Fibroblast of mammary gland (primary cell): ENCODE data around the gene ENTPD8.
A peak's percentile ranks its signal among the peaks of the same experiment; 100 is the strongest.

Experiments
- DNase-seq: peaks from one replicate; pipeline ENCODE4 v3.0.0-alpha.2; 2010; ENCODE audit warnings: low read depth
- H3K4me3 ChIP-seq: 2 replicates; pipeline ENCODE4 v1.5.1; 2011; ENCODE audit warnings: low read depth, mild to moderate bottlenecking, low read length, moderate library complexity; ENCODE audit not compliant: control insufficient read depth
- TF ChIP-seq, protein P1 (sequence below): conservative IDR thresholded peaks from 2 replicates; pipeline ENCODE4 v1.5.1; 2011; ENCODE audit warnings: low read depth, low read length, inconsistent platforms; ENCODE audit not compliant: control insufficient read depth, insufficient read depth

ENTPD8 gene

DNA sequence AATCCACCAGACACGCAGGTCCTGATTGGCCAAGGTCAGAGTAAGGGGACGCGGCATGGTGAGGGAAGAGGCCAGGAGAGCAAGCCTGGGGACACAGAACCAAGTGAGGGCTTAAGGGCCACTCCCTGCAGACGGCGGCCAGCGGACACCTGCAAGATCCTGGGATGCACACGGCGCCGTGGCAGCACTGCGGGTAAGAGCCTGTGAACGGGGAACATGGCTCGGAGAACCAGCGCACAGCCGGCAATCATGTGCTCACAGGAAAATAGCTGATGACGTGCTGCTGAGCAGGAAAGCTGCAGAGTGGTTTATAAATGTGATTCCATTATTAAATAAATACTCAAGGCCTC lies 45.0 kb upstream of the ENTPD8 start:
- no peak for DNase-seq
- TF ChIP-seq, protein P1, sequence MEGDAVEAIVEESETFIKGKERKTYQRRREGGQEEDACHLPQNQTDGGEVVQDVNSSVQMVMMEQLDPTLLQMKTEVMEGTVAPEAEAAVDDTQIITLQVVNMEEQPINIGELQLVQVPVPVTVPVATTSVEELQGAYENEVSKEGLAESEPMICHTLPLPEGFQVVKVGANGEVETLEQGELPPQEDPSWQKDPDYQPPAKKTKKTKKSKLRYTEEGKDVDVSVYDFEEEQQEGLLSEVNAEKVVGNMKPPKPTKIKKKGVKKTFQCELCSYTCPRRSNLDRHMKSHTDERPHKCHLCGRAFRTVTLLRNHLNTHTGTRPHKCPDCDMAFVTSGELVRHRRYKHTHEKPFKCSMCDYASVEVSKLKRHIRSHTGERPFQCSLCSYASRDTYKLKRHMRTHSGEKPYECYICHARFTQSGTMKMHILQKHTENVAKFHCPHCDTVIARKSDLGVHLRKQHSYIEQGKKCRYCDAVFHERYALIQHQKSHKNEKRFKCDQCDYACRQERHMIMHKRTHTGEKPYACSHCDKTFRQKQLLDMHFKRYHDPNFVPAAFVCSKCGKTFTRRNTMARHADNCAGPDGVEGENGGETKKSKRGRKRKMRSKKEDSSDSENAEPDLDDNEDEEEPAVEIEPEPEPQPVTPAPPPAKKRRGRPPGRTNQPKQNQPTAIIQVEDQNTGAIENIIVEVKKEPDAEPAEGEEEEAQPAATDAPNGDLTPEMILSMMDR, result no peak
- H3K4me3 ChIP-seq, result no peak overlapping the region

DNA sequence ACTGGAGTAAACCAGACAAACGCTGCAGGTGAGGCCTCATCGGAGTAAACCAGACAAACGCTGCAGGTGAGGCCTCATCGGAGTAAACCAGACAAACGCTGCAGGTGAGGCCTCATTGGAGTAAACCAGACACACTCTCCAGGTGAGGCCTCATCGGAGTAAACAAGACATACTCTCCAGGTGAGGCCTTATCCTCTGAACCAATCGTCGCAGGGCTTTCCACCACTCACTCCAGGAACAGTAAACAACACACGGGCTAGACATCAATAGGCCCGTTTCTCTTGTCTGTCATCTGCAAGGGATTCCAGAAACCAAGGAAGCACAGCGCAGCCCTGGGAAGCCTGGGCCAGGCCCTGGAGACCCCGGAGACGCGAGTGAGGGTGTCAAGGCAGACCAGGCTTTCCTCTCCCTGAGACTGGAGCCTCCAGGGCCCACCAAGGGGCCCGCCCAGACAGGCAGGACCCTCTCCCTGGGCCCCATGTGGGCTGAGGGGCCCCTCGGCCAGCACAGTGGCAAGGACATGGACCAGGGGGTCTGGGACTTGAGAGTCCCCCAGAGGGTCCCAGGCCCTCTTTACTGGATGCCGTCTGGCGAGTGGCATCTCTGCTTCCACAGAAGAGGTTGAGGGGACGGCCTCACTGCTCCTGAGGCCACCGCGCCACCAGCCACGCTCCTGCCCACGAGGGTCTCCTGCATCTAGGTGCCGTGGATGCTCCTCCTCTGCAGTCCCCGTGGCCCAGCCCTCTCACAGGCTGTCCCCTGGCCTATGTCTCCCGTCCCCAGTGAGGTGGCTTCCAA lies 44.4 kb upstream of the ENTPD8 start:
- DNase-seq, result no peak
- TF ChIP-seq, protein P1, result no peak
- H3K4me3 ChIP-seq, result no peak overlapping the region

DNA sequence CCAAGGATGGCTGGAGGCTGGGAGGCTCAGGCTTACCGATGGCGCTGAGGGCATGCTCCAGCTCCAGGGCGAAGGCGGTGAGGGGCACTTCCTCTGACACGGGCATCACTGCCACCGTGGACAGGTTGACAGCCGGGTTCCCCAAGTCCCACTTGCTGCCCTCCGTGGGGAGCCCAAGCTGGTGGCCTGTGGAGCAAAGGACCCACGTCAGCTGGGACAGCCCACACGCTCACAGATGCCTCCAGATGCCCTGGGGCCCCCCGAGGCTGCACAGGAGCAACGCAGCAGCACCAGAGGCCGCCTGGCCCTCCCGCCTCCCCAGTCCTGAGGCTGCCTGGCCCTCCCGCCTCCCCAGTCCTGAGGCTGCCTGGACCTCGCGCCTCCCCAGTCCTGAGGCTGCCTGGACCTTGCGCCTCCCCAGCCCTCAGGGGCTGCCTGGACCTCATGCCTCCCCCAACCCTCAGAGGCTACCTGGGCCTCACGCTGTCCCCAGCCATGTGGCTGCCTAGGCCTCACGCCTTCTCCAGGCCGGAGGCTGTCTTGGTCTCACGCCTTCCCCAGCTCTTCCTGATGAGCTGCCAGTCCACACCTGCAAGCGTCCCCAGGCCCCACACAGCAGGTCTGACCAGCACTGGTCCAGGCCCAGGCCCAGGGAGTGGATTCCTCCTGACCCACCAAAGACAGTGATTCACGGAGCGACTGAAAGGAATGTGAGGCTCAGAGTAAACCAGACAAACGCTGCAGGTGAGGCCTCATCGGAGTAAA lies 43.6 kb upstream of the ENTPD8 start:
- no peak overlapping the region for H3K4me3 ChIP-seq
- no peak for DNase-seq
- TF ChIP-seq, protein P1, result no peak

DNA sequence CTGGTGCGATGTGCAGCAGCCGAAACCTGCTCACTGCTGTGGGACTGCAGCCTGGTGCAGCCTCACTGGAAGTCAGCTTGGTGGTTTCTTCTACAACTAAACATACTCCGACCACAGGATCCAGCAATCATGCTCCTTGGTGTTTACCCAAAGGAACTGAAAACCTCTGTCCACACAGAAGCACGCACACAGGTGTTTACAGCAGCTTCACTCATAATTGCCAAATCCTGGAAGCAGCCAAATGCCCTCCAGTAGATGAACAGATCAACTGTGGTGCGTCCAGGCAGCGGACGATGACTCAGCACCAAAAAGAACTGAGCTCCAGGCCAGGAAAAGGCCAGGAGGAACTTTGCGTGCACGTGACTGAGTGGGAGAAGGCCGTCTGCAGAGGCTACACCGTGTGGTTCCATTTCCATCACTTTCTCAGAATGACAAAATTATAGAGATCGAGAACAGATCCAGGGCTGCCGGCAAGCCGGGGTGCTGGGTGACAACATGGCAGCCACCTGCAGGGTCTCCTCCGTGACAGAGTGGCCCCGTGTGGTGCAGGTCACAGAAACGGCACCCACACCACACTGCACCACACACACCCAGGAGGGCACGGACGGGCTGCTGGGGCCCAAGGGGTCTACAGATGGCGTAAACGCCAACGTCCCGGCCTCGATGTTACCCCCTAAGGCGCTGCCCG lies 41.1 kb upstream of the ENTPD8 start:
- no peak overlapping the region for H3K4me3 ChIP-seq
- peak; percentile 85 for DNase-seq
- TF ChIP-seq, protein P1, result no peak

DNA sequence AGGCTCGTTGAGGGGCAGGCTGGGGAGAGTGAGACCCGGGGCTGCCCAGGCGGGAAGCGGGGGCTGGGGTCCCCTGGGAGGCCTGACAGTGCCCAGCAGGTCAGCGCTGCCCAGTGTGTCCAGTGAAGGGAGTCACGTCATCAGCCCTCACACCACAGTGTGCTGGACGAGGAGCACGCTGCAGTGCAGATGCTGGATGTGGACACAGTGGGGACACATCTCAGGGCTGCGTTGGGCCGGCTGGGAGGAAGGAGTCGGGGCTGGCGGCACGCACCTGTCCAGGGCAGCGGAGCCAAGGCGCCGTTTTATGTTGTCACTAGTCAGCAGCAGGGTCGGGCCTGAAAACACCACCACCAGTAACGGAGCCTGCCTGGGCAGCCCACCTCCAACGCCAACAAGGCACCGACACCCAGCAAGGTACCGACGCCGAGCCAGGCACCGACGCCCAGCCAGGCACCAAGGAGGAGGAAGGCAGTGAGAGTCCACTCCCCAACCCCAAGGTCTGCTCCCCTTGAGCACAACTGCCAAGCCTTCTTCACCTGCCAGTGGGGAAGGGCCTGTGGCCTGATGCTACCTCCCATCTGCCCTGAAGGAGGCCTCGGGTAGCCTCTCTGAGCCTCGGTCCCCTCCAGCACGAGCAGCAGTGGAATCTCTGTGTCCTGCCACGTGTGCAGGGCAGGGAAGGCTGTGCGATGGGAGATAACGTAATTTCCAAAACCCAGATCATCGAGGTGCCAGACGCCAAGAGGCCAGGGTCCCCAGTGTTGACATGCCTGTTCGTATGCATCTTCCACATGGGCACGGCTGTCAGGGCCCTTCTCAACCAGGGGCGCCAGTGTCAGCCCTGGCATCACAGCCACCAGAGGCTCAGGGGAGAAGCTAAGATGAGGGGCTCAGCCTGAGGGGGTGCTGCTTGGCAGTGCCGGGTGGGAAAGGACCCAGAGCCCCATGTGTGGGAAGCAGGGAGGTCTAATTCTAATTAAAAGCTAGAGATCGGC lies 39.8 kb upstream of the ENTPD8 start:
- no peak overlapping the region for H3K4me3 ChIP-seq
- DNase-seq, result no peak
- TF ChIP-seq, protein P1, result no peak

DNA sequence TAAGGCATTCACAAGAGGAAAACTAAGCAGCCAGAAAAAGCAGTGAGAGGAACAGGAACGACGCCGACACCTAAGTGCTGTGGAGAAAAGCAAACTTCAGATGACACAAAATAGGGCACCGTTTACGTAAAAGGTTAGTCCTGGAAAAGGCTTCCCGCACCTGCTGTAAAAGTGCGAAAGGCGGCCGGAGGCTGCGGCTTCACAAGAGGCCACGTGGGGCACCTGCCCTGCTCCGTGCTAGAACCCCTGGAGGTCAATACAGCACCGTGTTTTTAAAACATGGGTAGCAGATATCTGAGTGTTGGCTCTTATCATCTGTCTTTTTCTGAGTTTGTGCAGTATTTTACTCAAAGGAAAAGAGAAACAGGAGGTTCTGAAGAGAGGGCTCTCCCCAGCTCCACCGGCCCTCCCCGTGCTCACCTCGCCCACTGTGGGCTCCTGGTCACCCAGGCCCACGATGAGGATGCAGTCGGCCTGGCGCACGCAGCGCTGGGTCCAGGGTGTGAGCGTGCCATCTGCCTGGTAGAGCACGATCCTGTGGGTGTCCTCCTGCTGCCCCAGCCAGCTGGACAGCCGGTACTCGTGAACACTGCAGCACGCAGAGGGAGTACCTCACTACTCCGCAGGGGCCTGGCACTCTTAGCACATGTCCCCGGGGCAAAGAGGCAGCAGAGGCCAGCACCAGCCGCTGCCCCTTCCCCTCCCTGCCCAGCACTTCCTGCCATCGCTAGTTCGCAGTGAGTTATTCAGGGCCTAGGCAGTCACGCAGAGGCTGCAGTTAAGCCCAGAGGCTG lies 38.9 kb upstream of the ENTPD8 start:
- H3K4me3 ChIP-seq, result no peak overlapping the region
- TF ChIP-seq, protein P1, result no peak
- DNase-seq, result no peak
